ENCODE measurements around the gene HMOX2.

The HMOX2 gene

GRCh38 chr16:4515611-4516233, 39.5 kb downstream of the HMOX2 start:
- Mint-ChIP-seq H3K27me3 (no peaks in the 10 kb centered on the region), H3K4me1 (peaks cover 21% of the 10 kb centered on the region), H3K36me3 (peaks cover 11% of the 10 kb centered on the region), H3K4me3 (peak overlapping the region; percentile 64), H3K9me3 (no peaks in the 10 kb centered on the region), H3K27ac (peak overlapping the region; percentile 80)
- DNase-seq (ENCODE audit: low spot score in 2 of 2) (no peak), ATAC-seq (ENCODE audit: low read depth) (peak; percentile 85)

- Mint-ChIP-seq H3K36me3 (no peaks in the 10 kb centered on the region), H3K27me3 (no peaks in the 10 kb centered on the region), H3K4me1 (peaks cover 21% of the 10 kb centered on the region), H3K27ac (no peak overlapping the region), H3K9me3 (no peaks in the 10 kb centered on the region), H3K4me3 (no peak overlapping the region)
- DNase-seq (ENCODE audit: low spot score in 2 of 2) = no peak
- no peak for ATAC-seq (ENCODE audit: low read depth)
These were observed 41.8 kb downstream of the HMOX2 start for GRCh38 chr16:4517812-4518680.

- DNase-seq (ENCODE audit: low spot score in 2 of 2) = no peak
- H3K27ac Mint-ChIP-seq = no peak overlapping the region
- no peak overlapping the region for H3K4me3 Mint-ChIP-seq
- no peaks in the 10 kb centered on the region for H3K27me3 Mint-ChIP-seq
- peaks cover 23% of the 10 kb centered on the region for H3K4me1 Mint-ChIP-seq
- ATAC-seq (ENCODE audit: low read depth) = no peak
- H3K9me3 Mint-ChIP-seq = no peaks in the 10 kb centered on the region
- peaks cover 8% of the 10 kb centered on the region for H3K36me3 Mint-ChIP-seq
These were observed 43.3 kb downstream of the HMOX2 start for GRCh38 chr16:4519274-4520058.

GRCh38 chr16:4520913-4521312, 44.7 kb downstream of the HMOX2 start:
- no peak overlapping the region for H3K27ac Mint-ChIP-seq

GRCh38 chr16:4522051-4522581, 45.9 kb downstream of the HMOX2 start:
- ATAC-seq (ENCODE audit: low read depth) = no peak
- no peak for DNase-seq (ENCODE audit: low spot score in 2 of 2)
- no peak overlapping the region for H3K27ac Mint-ChIP-seq
- H3K27me3 Mint-ChIP-seq = no peaks in the 10 kb centered on the region
- H3K36me3 Mint-ChIP-seq = peaks cover 9% of the 10 kb centered on the region
- H3K4me1 Mint-ChIP-seq = peaks cover 9% of the 10 kb centered on the region
- no peak overlapping the region for H3K4me3 Mint-ChIP-seq
- peaks cover 1% of the 10 kb centered on the region for H3K9me3 Mint-ChIP-seq

More at GRCh38 chr16:4520913-4521312, 44.7 kb downstream of the HMOX2 start:
- Mint-ChIP-seq H3K4me3 (no peak overlapping the region), H3K4me1 (peaks cover 9% of the 10 kb centered on the region), H3K36me3 (peaks cover 8% of the 10 kb centered on the region), H3K9me3 (no peaks in the 10 kb centered on the region), H3K27me3 (no peaks in the 10 kb centered on the region)
- no peak for ATAC-seq (ENCODE audit: low read depth)
- no peak for DNase-seq (ENCODE audit: low spot score in 2 of 2)

GRCh38 chr16:4523686-4524085, 47.5 kb downstream of the HMOX2 start:
- DNase-seq (ENCODE audit: low spot score in 2 of 2) (no peak), ATAC-seq (ENCODE audit: low read depth) (no peak)
- no peak overlapping the region for H3K27ac Mint-ChIP-seq
- H3K36me3 Mint-ChIP-seq = peaks cover 9% of the 10 kb centered on the region
- peaks cover 12% of the 10 kb centered on the region for H3K4me1 Mint-ChIP-seq
- H3K27me3 Mint-ChIP-seq = no peaks in the 10 kb centered on the region
- H3K9me3 Mint-ChIP-seq = peaks cover 1% of the 10 kb centered on the region
- H3K4me3 Mint-ChIP-seq = no peak overlapping the region

- no peaks in the 10 kb centered on the region for H3K27me3 Mint-ChIP-seq
These were observed 48.4 kb downstream of the HMOX2 start for GRCh38 chr16:4524571-4524970.

GRCh38 chr16:4525069-4525468, 48.9 kb downstream of the HMOX2 start:
- peaks cover 9% of the 10 kb centered on the region for H3K36me3 Mint-ChIP-seq
- ATAC-seq (ENCODE audit: low read depth) (no peak), DNase-seq (ENCODE audit: low spot score in 2 of 2) (no peak)
- H3K4me1 Mint-ChIP-seq = peaks cover 22% of the 10 kb centered on the region
- H3K27me3 Mint-ChIP-seq = no peaks in the 10 kb centered on the region
- no peak overlapping the region for H3K4me3 Mint-ChIP-seq
- no peak overlapping the region for H3K27ac Mint-ChIP-seq
- H3K9me3 Mint-ChIP-seq = peaks cover 1% of the 10 kb centered on the region

More at GRCh38 chr16:4524571-4524970, 48.4 kb downstream of the HMOX2 start:
- no peak for ATAC-seq (ENCODE audit: low read depth)
- Mint-ChIP-seq H3K36me3 (peaks cover 9% of the 10 kb centered on the region), H3K4me1 (peaks cover 20% of the 10 kb centered on the region), H3K4me3 (no peak overlapping the region), H3K9me3 (peaks cover 1% of the 10 kb centered on the region), H3K27ac (no peak overlapping the region)
- DNase-seq (ENCODE audit: low spot score in 2 of 2) = no peak

- Mint-ChIP-seq H3K4me1 (peaks cover 25% of the 10 kb centered on the region), H3K36me3 (peaks cover 9% of the 10 kb centered on the region), H3K4me3 (no peak overlapping the region), H3K27ac (no peak overlapping the region), H3K27me3 (no peaks in the 10 kb centered on the region), H3K9me3 (peaks cover 1% of the 10 kb centered on the region)
- ATAC-seq (ENCODE audit: low read depth) (no peak), DNase-seq (ENCODE audit: low spot score in 2 of 2) (no peak)
These were observed 49.6 kb downstream of the HMOX2 start for GRCh38 chr16:4525634-4526277.

- Mint-ChIP-seq H3K36me3 (peaks cover 10% of the 10 kb centered on the region), H3K4me3 (peak overlapping the region; percentile 75), H3K4me1 (peaks cover 31% of the 10 kb centered on the region), H3K9me3 (peaks cover 1% of the 10 kb centered on the region), H3K27ac (peak overlapping the region; percentile 80), H3K27me3 (no peaks in the 10 kb centered on the region)
- peak; percentile 66 for ATAC-seq (ENCODE audit: low read depth)
- DNase-seq (ENCODE audit: low spot score in 2 of 2) = no peak
These were observed 53.2 kb downstream of the HMOX2 start for GRCh38 chr16:4529085-4530060.

- no peak for DNase-seq (ENCODE audit: low spot score in 2 of 2)
- no peaks in the 10 kb centered on the region for H3K27me3 Mint-ChIP-seq
- peaks cover 41% of the 10 kb centered on the region for H3K4me1 Mint-ChIP-seq
- no peak overlapping the region for H3K27ac Mint-ChIP-seq
- no peak for ATAC-seq (ENCODE audit: low read depth)
- H3K9me3 Mint-ChIP-seq = peaks cover under 1% of the 10 kb centered on the region
- peaks cover 13% of the 10 kb centered on the region for H3K36me3 Mint-ChIP-seq
- no peak overlapping the region for H3K4me3 Mint-ChIP-seq
These were observed 55.6 kb downstream of the HMOX2 start for GRCh38 chr16:4531811-4532210.

- DNase-seq (ENCODE audit: low spot score in 2 of 2) (no peak), ATAC-seq (ENCODE audit: low read depth) (no peak)
- peaks cover 44% of the 10 kb centered on the region for H3K4me1 Mint-ChIP-seq
- H3K27ac Mint-ChIP-seq = no peak overlapping the region
- H3K4me3 Mint-ChIP-seq = no peak overlapping the region
- H3K27me3 Mint-ChIP-seq = no peaks in the 10 kb centered on the region
- peaks cover 12% of the 10 kb centered on the region for H3K36me3 Mint-ChIP-seq
- H3K9me3 Mint-ChIP-seq = no peaks in the 10 kb centered on the region
These were observed 56.0 kb downstream of the HMOX2 start for GRCh38 chr16:4532238-4532637.
